CD4-positive, alpha-beta T cell (primary cell): ENCODE results near the gene TMED8. TPM values are rescaled to one million over a fixed set of nuclear protein-coding genes. Genes with fewer than 3 reads are reported as not detected.

Experiments used
- ATAC-seq: fragments of 200-7000 bp; cut with Tn5 transposase; one replicate; pipeline ENCODE4 v1.10.0; 2022; ENCODE audit warnings: mild to moderate bottlenecking; ENCODE audit not compliant: poor library complexity
- CTCF ChIA-PET: fragments of 350-600 bp; sonication (Branson Sonifier 250); formaldehyde crosslinking; loops from one replicate; lab custom pipeline; 2021; ENCODE audit warnings: antibody characterized with exemption, inconsistent platforms; lab: Charles Lee
- POLR2A ChIA-PET: fragments of 350-600 bp; sonication (Branson Sonifier 250); formaldehyde crosslinking; loops from one replicate; lab custom pipeline; 2021; ENCODE audit warnings: antibody characterized with exemption, inconsistent platforms; lab: Charles Lee
- DNase-seq, 14 experiments: peaks; one replicate each; pipeline ENCODE4 v3.0.0-alpha.2; 2013 to 2020; ENCODE audit warnings: mixed read lengths in 2 of 14
- H3K27ac ChIP-seq, 2 donors: one replicate each; pipeline versions ENCODE4 v1.5.1 to v1.7.0; 2013; ENCODE audit warnings: low read length in 2 of 2, low read depth in 1 of 2, mild to moderate bottlenecking in 1 of 2
- H3K27me3 ChIP-seq, 2 experiments: 1 replicate in 1 of 2; 2 replicates in 1 of 2; pipeline versions ENCODE4 v1.6.1 to v1.7.0; 2013; ENCODE audit warnings: low read length in 2 of 2, control low read depth in 1 of 2, mild to moderate bottlenecking in 1 of 2, moderate library complexity in 1 of 2; ENCODE audit not compliant: insufficient read depth in 2 of 2, control insufficient read depth in 1 of 2
- H3K36me3 ChIP-seq: one replicate; pipeline ENCODE4 v1.6.1; 2013; ENCODE audit warnings: low read length, control low read depth; ENCODE audit not compliant: insufficient read depth
- H3K4me1 ChIP-seq: one replicate; pipeline ENCODE4 v1.6.1; 2013; ENCODE audit warnings: low read length, control low read depth; ENCODE audit not compliant: insufficient read depth
- H3K4me3 ChIP-seq: one replicate; pipeline ENCODE4 v1.5.1; 2013; ENCODE audit warnings: mild to moderate bottlenecking, low read length, moderate library complexity
- H3K9me3 ChIP-seq, 2 experiments: 1 replicate in 1 of 2; 2 replicates in 1 of 2; pipeline versions ENCODE4 v1.6.1 to v1.7.0; 2013; ENCODE audit warnings: low read length in 2 of 2, mild to moderate bottlenecking in 2 of 2, control low read depth in 1 of 2, moderate library complexity in 1 of 2; ENCODE audit not compliant: control insufficient read depth in 1 of 2, insufficient read depth in 1 of 2
- H3K27ac Mint-ChIP-seq: one replicate; pipeline ENCODE4 v1.8.0; 2020; ENCODE audit warnings: mixed read lengths
- H3K27me3 Mint-ChIP-seq: one replicate; pipeline ENCODE4 v1.8.0; 2021; ENCODE audit warnings: mixed read lengths
- H3K36me3 Mint-ChIP-seq: one replicate; pipeline ENCODE4 v1.8.0; 2021; ENCODE audit warnings: low read depth, mixed read lengths
- H3K4me1 Mint-ChIP-seq: one replicate; pipeline ENCODE4 v1.8.0; 2021; ENCODE audit warnings: low read depth, mixed read lengths
- H3K4me3 Mint-ChIP-seq: one replicate; pipeline ENCODE4 v1.8.0; 2020; ENCODE audit warnings: mild to moderate bottlenecking, mixed read lengths
- H3K9me3 Mint-ChIP-seq: one replicate; pipeline ENCODE4 v1.8.0; 2020; ENCODE audit warnings: mixed read lengths
- CTCF ChIP-seq: fragments of 200-600 bp; IDR thresholded peaks from one replicate; pipeline ENCODE4 v1.8.0; 2022; ENCODE audit warnings: antibody characterized with exemption, mild to moderate bottlenecking
- intact Hi-C, 2 experiments: fragments of 100-400 bp; cut with DNase I in 1 of 2; cut with micrococcal nuclease in 1 of 2; formaldehyde crosslinking; loops; one replicate each; pipeline versions ENCODE4 v1.15.1 to v1.9.0; 2023 to 2025; cut with DNase I, micrococcal nuclease
- total RNA-seq, 174 experiments: library from RNA in 2 of 174; stranded (reverse) in 2 of 174; gene quantifications; one replicate each; pipeline ENCODE4 v1.2.3 and lab custom pipeline; 2021 to 2026

TMED8 gene
- total RNA-seq, 2 experiments from 2014 or later, result 4.9 to 5.1 TPM

- peak in 1 of 14 experiments; percentile 17 for DNase-seq
- ChIA-PET CTCF (no interaction called here), POLR2A (interaction anchor here (0.6 kb wide), 1 partner anchor 779 kb away, joined by 3 read pairs; no protein-coding TSS in a partner anchor)
- Mint-ChIP-seq H3K36me3 (peaks cover 45% of the 10 kb centered on the region), H3K4me3 (no peak overlapping the region), H3K27ac (no peak overlapping the region), H3K9me3 (no peaks in the 10 kb centered on the region), H3K4me1 (no peaks in the 10 kb centered on the region), H3K27me3 (no peaks in the 10 kb centered on the region)
- intact Hi-C loops, result no loop called here
- no peak for ATAC-seq
- H3K36me3 ChIP-seq, result peaks cover 22% of the 10 kb centered on the region
- TF ChIP-seq CTCF, result no peak
- no peaks in the 10 kb centered on the region for H3K4me1 ChIP-seq
- H3K27me3 ChIP-seq, result no peaks in the 10 kb centered on the region
- no peaks in the 10 kb centered on the region for H3K9me3 ChIP-seq
- no peak overlapping the region for H3K27ac ChIP-seq
- no peak overlapping the region for H3K4me3 ChIP-seq
Observed at GRCh38 chr14:77347751-77348150, 29.1 kb downstream of the TMED8 start.

GRCh38 chr14:77346495-77346894, 30.4 kb downstream of the TMED8 start:
- Histone ChIP-seq H3K36me3 (peaks cover 34% of the 10 kb centered on the region), H3K4me1 (no peaks in the 10 kb centered on the region), H3K9me3 (no peaks in the 10 kb centered on the region), H3K27ac (no peak overlapping the region), H3K27me3 (no peaks in the 10 kb centered on the region), H3K4me3 (no peak overlapping the region)
- H3K27me3 Mint-ChIP-seq, result no peaks in the 10 kb centered on the region
- DNase-seq, result no peak
- H3K36me3 Mint-ChIP-seq, result peaks cover 56% of the 10 kb centered on the region
- no peaks in the 10 kb centered on the region for H3K9me3 Mint-ChIP-seq
- POLR2A ChIA-PET, result interaction anchor here (0.9 kb wide), 1 partner anchor 93 kb away, joined by 3 read pairs; no protein-coding TSS in a partner anchor
- intact Hi-C loops, result no loop called here
- no peak for TF ChIP-seq CTCF
- H3K4me3 Mint-ChIP-seq, result no peak overlapping the region
- H3K27ac Mint-ChIP-seq, result no peak overlapping the region
- no peak for ATAC-seq
- no peaks in the 10 kb centered on the region for H3K4me1 Mint-ChIP-seq
- CTCF ChIA-PET, result no interaction called here

GRCh38 chr14:77344377-77344996, 32.4 kb downstream of the TMED8 start:
- no peaks in the 10 kb centered on the region for H3K9me3 Mint-ChIP-seq
- H3K27me3 Mint-ChIP-seq, result no peaks in the 10 kb centered on the region
- CTCF ChIA-PET, result no interaction called here
- ATAC-seq (no peak), DNase-seq (no peak)
- peaks cover 43% of the 10 kb centered on the region for H3K36me3 ChIP-seq
- no peaks in the 10 kb centered on the region for H3K9me3 ChIP-seq
- H3K4me3 Mint-ChIP-seq, result no peak overlapping the region
- H3K27ac Mint-ChIP-seq, result no peak overlapping the region
- H3K4me3 ChIP-seq, result no peak overlapping the region
- POLR2A ChIA-PET, result no interaction called here
- H3K27me3 ChIP-seq, result no peaks in the 10 kb centered on the region
- no peaks in the 10 kb centered on the region for H3K4me1 ChIP-seq
- intact Hi-C loops, result no loop called here
- H3K27ac ChIP-seq, result no peak overlapping the region
- TF ChIP-seq CTCF, result no peak
- H3K36me3 Mint-ChIP-seq, result peaks cover 56% of the 10 kb centered on the region
- H3K4me1 Mint-ChIP-seq, result no peaks in the 10 kb centered on the region
